HG03060 (cell line): Measurements from ENCODE around the gene LRFN2.

Source experiments
- ATAC-seq: cut with Tn5 transposase; IDR thresholded peaks from one replicate; pipeline ENCODE4 v1.9.1; 2021; ENCODE audit warnings: low read depth, moderate number of reproducible peaks; ENCODE audit not compliant: unreplicated experiment

The LRFN2 gene

GRCh38 chr6:40387871-40388264, 199.3 kb downstream of the LRFN2 start:
- no peak for ATAC-seq

DNA sequence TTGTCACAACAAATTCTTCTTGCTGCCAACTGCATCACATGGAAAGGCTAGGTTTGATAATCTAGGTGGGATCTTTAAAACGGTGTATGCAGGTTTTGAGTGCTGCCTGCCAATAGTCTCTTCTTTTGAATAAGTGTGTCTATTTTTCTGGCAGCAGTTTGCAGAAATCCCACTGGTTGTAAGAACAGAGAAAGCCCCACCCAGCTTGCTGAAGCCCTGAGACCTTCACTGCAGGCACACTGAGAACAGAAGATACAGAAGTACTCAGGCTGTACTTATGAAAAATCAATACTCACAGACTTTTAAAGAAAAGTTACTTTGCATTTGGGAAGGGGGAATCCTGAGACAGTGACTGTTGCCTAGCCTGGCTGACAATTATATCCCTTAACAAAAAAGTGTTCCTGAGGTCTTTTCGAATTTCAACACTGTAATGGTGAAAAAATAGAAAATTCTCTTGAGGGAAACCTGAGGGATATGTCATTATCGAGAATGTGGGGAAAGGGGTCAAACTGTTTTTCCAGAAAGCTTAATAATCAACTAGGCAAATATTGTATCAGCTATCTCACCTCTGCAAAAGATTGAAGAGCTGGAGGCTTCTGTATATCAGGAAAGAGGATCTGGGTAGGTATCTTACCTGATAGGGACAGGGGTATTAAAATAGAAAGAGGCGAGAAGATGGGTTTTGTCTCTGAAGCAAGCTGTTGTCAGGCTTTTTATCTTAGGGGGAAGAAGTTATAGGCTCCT, 199.9 kb downstream of the LRFN2 start:
- ATAC-seq, result no peak

GRCh38 chr6:40386200-40386599, 201.0 kb downstream of the LRFN2 start:
- no peak for ATAC-seq

- ATAC-seq, result no peak
These were observed 203.6 kb downstream of the LRFN2 start for GRCh38 chr6:40383348-40384115.

DNA sequence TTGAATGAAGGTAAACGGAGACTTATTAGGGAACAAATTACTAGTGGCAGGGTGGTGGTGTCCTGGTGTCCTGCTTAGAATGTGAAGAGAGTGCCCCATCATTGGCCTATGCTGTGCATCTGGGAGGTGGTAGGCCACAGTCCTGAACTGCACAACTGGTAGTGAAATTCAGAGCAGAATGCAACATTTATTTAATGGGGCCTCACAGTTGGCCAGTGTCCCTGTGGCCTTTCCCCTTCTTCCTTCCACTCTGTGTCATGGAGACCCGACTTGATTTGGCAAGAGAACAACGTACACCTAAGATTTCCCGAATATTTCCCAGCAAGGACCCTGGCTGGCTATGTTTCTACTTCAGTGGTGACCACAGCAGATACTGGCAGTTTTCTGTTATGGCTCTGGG, 206.9 kb downstream of the LRFN2 start:
- no peak for ATAC-seq

- ATAC-seq, result no peak
These were observed 207.4 kb downstream of the LRFN2 start for GRCh38 chr6:40379811-40380210.

DNA sequence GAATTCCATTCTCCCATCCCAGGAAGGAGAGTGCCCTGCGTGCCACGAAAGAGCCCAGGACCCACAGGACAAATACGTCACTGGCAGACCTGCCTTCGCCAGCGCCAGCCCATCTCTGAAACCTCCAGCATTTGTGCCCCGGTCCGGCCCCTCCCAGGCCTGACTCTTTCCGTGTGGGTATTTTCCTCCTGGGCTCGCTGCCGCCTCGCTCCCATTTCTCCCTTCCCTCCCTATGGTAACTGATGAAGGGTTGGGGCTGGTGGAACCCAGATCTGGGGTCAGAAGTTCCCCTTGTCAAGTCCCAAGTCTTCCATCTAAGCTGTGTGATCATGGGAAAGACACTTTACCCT, 208.5 kb downstream of the LRFN2 start:
- ATAC-seq, result no peak

DNA sequence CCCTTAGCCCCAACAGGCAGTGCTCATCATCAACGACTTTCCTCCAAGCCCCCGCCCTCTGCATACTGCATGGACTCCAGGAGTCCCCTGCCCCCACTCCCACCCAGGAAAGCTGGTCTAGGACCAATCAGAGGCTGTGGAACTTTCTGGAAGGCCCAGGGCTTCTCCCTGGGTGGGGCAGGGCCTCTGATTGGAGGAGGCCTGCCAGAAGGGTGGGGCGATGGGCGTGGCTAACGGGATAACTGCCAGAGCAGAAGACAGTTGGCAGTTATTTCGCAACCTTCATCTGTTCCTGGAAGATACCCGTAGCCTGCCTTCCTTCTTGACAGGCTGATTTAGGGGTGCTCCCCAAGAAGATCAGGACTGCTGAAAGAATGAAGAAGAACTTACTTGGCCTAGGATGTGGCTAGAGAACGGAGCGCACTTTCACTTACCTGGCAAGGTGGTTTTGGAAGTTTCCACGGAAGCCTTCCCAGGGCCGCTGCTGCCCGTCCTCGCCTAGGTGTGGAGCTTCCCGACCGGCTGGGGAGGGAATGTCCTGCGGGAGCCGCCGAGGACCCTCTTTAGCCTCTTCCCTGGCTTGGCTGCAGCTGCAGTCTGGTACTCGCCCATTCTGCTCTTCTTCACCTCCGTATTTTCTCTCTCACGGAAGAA, 209.0 kb downstream of the LRFN2 start:
- ATAC-seq, result no peak

DNA sequence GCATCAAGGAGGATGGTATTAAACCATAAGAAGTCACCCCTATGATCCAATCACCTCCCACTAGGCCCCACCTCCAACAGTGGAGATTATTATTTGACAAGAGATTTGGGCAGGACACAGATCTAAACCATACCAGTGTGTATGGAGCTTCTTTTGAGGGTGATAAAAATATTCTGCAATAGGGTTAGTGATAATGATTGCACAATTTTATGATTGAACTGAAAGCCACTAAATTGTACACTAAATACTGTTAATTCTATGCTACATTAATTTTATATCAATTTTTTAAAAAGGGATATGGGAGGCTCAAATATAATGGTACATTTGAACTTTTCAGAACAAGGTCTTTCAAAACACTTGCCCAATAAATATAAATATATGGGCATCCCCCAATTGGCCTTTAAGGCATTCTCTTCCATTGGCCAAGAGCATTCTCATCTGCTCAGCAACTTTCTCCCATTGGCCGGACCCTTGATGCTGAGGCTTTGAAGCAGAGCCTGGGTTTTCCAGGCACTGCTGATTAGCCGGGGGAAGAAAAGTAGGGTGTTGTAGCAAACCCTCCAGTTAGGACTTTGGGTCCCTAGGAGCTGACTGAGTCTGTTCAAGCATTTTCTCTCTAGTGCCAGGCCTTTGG, 209.9 kb downstream of the LRFN2 start:
- ATAC-seq, result no peak

GRCh38 chr6:40376113-40376650, 211.0 kb downstream of the LRFN2 start:
- ATAC-seq, result no peak

DNA sequence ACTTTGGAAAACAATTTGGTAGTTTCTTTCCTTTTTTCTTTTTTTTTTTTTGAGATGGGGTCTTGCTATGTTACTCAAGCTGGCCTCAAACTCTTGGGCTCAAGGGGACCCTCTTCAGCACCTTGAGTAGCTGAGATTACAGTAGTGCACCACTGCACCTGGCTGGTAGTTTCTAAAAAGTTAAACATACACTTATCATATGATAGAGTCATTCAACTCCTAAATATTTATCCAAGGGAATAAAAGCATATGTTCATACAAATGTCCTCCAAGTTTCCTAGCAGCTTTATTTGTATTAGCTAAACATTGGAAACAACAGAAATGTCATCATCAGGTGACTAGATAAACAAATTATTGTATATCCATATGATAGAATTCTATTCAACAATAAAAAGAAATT, 213.9 kb downstream of the LRFN2 start:
- no peak for ATAC-seq

GRCh38 chr6:40371621-40372020, 215.5 kb downstream of the LRFN2 start:
- no peak for ATAC-seq

- no peak for ATAC-seq
These were observed 216.1 kb downstream of the LRFN2 start for GRCh38 chr6:40371095-40371494.

- no peak for ATAC-seq
These were observed 217.3 kb downstream of the LRFN2 start for GRCh38 chr6:40369891-40370290.

DNA sequence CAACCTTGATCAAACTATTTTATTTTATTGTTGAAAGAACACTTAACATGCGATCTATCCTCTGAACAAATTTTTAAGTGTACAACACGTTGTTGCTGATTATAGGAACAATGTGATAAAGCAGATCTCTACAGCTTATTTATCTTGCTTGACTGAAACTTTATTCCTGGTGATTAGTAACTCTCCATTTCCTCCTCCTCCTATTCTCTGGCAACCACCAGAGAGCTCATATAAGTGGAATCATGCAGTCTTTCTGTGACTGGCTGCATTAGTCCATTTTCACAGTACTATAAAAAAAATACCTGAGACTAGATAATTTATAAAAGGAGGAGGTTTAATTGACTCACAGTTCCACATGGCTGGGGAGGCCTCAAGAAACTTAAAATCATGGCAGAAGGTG, 218.1 kb downstream of the LRFN2 start:
- ATAC-seq, result no peak

DNA sequence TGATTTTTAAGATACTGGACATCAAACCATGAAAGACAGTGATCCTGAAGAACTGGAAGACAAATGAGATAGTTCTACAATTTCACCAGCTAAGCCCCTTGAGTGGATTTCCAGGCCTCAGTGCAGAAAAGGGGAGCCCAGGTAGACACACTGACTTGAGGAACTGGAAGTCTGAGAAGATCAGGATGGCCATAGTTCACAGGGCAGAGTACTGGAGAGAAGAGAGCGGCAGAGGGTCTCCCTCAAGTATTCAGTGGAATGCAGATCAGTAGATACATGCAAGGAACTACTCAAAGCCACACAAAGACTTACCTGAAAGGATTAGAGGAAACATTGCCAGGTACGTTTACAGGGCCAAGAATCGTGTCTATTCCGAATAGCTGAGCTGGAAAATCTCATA, 224.3 kb downstream of the LRFN2 start:
- ATAC-seq, result no peak

GRCh38 chr6:40359808-40360207, 227.4 kb downstream of the LRFN2 start:
- ATAC-seq, result no peak

DNA sequence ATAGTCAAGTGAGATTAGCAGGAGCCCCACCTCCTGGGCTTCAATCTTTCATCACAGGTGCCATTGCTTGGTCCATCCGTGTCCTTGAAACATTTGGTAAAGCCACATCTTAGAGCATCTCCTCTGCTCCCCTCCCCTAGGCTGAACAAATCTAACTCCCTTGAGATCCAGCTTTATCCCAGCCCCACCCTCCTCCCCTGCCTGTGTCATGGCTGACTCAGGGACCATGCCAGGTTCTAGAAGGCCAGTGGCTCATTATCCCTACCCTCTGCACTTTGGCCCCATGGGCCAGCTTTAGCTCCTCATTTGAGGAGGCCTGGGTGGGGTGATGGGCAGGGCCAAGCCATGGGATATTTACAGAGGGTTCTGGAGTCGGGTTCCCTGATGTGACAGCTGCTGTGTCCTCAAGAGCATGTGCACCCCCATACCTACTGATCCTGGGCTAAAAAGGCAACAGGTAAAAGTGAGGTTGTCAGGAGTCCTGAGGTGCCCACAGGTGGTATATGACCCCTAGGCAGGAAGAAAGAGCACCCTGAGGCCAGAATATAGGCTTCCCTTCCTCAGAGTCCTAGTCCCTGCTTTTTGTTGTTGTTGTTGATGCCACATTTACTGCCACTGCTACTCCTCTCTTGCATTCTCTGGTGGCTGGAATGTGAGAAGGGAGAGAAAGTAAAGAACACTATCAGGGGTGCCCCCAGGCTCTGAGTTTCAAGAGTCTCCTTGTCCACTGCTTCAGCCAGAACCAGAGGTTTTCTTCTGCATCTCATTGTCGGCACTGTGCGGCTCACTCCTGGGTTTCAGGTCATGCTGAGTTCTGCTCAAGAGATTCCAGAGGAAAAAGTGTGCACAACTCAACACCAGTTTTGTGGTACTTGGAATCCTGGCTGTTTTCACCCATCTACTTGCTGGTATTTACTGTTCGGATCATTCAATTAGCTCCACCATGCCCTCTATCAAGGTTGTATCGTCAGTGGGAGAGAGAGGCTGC, 228.4 kb downstream of the LRFN2 start:
- no peak for ATAC-seq

DNA sequence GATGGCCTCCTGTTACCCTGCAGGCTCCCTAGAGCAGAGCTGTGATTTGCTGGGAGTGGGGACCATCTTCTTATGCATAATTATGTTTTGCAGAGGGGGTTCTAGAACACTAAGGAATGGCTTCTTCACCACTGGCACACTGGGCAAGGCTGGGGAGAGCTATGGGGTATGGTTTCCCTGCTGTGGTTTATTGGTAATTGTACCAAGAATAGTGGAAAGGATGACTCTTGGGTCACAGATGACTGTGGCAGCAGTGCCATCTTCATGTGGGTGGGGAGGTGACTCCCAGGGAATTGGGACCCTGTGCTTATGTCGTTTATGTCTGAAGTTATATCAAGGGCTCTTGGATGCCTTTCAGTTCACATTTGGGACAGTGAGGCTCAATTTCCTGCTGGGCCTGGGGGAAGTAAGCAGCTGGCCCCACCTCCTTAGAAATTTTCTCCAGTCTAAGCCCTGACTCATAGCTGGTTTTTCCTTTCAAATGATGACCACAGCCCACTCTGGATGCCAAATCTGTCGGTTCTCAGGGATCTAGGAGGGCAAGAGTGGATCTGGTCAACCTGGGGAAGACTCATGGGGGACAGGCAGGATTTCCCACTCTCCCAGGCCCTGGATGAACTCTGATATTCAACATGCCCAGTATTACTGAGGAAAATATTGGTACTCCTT, 230.8 kb downstream of the LRFN2 start:
- ATAC-seq, result no peak
